Ectodermal cell (in vitro differentiated cells): ENCODE results near the gene PAGE2B.
"Not testable (repeated sequence)": the region's sequence is repeated elsewhere in the genome, so short reads cannot be mapped to it uniquely, and the experiment has no call there.

Experiments
- H3K27ac ChIP-seq: 2 replicates; pipeline ENCODE4 v1.7.0; 2013; ENCODE audit warnings: mild to moderate bottlenecking, low read depth, low read length; ENCODE audit not compliant: insufficient read depth, poor library complexity, severe bottlenecking
- H3K27me3 ChIP-seq: 2 replicates; pipeline ENCODE4 v1.7.0; 2013; ENCODE audit warnings: mild to moderate bottlenecking, low read length; ENCODE audit not compliant: insufficient read depth, control insufficient read depth, poor library complexity, severe bottlenecking
- H3K36me3 ChIP-seq: one replicate; pipeline ENCODE4 v1.7.0; 2013; ENCODE audit warnings: low read length; ENCODE audit not compliant: control insufficient read depth, insufficient read depth
- H3K4me1 ChIP-seq: one replicate; pipeline ENCODE4 v1.7.0; 2013; ENCODE audit warnings: low read length; ENCODE audit not compliant: control insufficient read depth, insufficient read depth
- H3K4me3 ChIP-seq: 2 replicates; pipeline ENCODE4 v1.7.0; 2013; ENCODE audit warnings: low read depth, low read length, control low read depth; ENCODE audit not compliant: insufficient read depth
- H3K9me3 ChIP-seq: 2 replicates; pipeline ENCODE4 v1.7.0; 2013; ENCODE audit warnings: mild to moderate bottlenecking, low read length, moderate library complexity; ENCODE audit not compliant: control insufficient read depth
- WGBS, 2 experiments: methylation state at CpG; one replicate each; pipeline ENCODE4 v1.1.7; 2013; ENCODE audit warnings: missing lambda C conversion rate in 2 of 2; 5-methylcytosine and 5-hydroxymethylcytosine counted together

PAGE2B gene

DNA sequence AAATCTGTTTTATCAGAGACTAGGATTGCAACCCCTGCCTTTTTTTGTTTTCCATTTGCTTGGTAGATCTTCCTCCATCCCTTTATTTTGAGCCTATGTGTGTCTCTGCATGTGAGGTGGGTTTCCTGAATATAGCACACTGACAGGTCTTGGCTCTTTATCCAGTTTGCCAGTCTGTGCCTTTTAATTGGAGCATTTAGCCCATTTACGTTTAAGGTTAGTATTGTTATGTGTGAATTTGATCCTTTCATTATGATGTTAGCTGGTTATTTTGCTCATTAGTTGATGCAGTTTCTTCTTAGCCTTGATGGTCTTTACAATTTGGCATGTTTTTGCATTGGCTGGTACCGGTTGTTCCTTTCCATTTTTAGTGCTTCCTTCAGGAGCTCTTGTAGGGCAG lies 24.2 kb upstream of the PAGE2B start:
- H3K9me3 ChIP-seq, H3K4me3 ChIP-seq, H3K27me3 ChIP-seq, H3K27ac ChIP-seq, H3K4me1 ChIP-seq, H3K36me3 ChIP-seq: not testable (repeated sequence)
- WGBS, 2 experiments, result 94 to 97% methylated on average over 2 of the region's 2 CpGs

DNA sequence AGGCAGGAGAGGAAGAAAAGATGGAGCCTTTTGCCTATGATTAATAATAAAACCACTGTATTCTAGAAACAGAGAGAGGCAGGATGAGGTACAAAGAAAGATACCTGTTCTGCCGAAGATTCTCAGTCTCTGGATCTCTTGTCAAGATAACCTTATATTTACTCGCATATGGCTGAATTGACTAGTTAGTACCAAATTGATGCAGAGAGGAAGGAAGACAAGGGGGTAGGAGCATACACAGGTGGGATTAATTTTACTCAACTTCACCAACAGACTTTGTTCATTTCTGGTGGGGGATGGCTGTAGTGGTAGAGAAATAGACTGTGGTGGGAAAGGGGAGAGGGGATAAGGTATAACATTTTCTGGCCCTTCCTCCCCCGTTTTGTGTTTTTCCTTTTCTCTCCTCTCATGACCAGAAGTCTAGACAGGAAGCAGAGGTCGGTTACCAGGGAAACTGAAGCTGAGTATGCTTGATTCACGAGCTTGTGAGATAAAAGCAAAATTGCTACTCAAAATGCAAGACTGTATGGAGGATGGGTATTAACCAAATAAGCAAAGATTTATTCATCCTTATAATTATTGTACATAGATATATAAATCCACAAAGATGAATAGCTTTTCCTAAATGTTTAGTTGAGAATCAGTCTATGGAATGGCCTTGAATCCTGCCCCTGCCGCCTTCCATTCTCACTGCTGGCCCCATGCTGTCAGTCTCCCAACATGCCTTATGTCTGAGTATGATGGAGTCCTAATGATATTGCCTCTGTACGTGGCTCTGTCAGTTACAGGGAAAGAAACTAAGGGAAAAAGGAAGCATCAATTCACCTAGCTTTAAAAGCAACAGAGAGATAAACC lies 17.8 kb upstream of the PAGE2B start:
- H3K36me3 ChIP-seq, result no peaks in the 10 kb centered on the region
- H3K4me1 ChIP-seq, result no peaks in the 10 kb centered on the region
- no peak overlapping the region for H3K27ac ChIP-seq
- H3K4me3 ChIP-seq, result no peak overlapping the region
- H3K9me3 ChIP-seq, result no peaks in the 10 kb centered on the region
- no peaks in the 10 kb centered on the region for H3K27me3 ChIP-seq
- 61 to 77% methylated on average over 4 of the region's 7 CpGs for WGBS, 2 experiments

DNA sequence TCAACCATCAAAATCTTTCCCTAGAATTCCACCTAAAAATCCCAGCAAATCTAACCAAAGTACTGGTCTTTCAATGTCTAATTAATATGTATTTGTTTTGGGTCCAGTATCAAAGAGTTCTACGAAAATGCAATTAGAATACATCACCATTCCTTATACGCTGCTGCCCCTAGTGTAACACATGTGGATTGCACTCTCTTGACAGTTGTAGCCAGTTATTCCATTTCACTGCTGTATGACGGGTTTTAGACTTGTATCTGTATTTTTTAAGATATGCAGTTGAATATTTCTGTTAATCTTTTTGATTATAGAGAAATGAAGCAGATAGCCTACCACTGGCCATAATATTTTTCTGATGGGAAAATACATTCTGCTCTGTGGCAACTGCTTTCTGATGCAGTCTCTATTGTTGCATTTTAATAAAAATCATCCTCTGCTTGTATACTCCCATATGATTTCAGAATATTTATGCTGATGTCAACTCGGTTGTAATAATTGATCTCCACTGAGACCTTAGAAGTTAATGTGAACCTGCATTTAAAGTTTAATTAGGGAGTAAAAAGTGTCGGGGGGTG lies 17.1 kb upstream of the PAGE2B start:
- Histone ChIP-seq H3K4me3 (no peak overlapping the region), H3K27ac (no peak overlapping the region), H3K36me3 (no peaks in the 10 kb centered on the region), H3K27me3 (no peaks in the 10 kb centered on the region), H3K9me3 (no peaks in the 10 kb centered on the region), H3K4me1 (no peaks in the 10 kb centered on the region)
- WGBS, 2 experiments, result 18 to 56% methylated on average over 1 to 3 of the region's 5 CpGs

DNA sequence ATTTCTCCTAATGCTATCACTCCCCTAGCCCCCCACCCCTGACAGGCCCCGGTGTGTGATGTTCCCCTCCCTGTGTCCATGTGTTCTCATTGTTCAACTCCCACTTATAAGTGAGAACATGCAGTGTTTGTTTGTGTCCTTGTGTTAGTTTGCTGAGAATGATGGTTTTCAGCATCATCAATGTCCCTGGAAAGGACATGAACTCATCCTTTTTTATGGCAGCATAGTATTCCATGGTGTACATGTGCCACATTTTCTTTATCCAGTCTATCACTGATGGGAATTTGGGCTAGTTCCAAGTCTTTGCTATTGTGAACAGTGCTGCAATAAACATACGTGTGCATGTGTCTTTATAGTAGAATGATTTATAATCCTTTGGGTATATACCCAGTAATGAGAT lies 7.7 kb upstream of the PAGE2B start:
- not testable (repeated sequence) for H3K36me3 ChIP-seq, H3K4me1 ChIP-seq, H3K27me3 ChIP-seq, H3K4me3 ChIP-seq, H3K27ac ChIP-seq, H3K9me3 ChIP-seq
- WGBS, 2 experiments, result 95% methylated on average over 2 of the region's 2 CpGs; no CpG with 5 or more reads in 1 of the 2 experiments

DNA sequence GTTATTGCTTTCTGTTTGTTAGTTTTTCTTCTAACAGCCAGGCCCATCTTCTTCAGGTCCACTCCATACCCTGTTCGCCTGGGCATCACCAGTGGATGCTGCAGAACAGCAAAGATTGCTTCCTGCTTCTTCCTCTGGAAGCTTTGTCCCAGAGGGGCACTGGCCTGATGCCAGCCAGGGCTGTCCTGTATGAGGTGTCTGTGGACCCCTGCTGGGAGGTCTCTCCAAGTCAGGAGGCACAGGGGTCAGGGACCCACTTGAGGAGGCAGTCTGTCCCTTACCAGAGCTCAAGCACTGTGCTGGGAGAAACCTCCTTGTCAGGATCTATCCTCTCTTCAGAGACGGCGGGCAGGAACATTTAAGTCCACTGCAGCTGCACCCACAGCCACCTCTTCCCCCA lies 2.5 kb upstream of the PAGE2B start:
- Histone ChIP-seq H3K36me3 (no peaks in the 10 kb centered on the region), H3K9me3 (no peaks in the 10 kb centered on the region), H3K27me3 (no peaks in the 10 kb centered on the region), H3K27ac (no peak overlapping the region), H3K4me3 (no peak overlapping the region), H3K4me1 (no peaks in the 10 kb centered on the region)
- 95 to 97% methylated on average over 3 of the region's 3 CpGs for WGBS, 2 experiments

DNA sequence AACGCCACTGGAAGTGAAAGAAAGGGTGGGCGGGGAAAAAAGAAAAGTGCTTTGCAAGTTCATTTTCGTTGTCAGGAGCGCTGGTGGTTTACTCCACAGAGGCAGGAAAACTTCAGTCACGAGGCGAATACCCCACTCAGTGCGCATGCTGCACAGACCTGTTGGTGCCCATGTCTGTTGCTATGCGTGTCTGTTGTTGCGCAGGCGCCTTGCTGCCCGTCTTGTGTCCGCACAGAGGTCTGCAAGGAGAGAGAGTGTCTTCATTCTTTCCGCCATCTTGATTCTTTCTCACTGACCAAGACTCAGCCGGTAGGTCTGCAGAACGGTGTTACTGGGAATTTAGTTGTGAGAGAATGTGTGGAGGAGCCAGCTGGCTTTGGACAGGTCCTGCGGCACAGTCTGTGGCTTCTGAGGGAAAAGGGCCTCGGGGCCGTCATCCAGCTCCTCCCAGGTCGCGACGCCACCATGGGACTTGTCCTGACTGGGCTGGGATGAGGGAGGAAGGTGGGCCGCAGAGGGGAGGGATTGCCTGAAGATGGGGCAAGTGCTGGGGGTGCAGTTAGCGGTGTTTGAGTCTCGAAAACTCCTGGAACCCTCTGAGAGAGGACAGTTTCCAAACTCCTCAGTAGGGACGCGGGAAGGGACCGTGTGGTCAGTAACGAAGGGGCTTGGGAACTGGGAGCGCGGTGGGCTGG lies 14.1 kb downstream of the PAGE2B start, which contains the start of gene PAGE2:
PAGE2 (plus strand) TSS at position 224 of the 695 bp plus-strand sequence. CDS start 1,003 bp downstream, outside the sequence.
- no peaks in the 10 kb centered on the region for H3K4me1 ChIP-seq
- H3K27me3 ChIP-seq, result no peaks in the 10 kb centered on the region
- H3K36me3 ChIP-seq, result no peaks in the 10 kb centered on the region
- no peak within 1 kb of the TSS for H3K4me3 ChIP-seq
- no peaks in the 10 kb centered on the region for H3K9me3 ChIP-seq
- WGBS, 2 experiments, result 96 to 97% methylated on average over 28 to 30 of the region's 30 CpGs
- H3K27ac ChIP-seq, result no peak within 1 kb of the TSS

DNA sequence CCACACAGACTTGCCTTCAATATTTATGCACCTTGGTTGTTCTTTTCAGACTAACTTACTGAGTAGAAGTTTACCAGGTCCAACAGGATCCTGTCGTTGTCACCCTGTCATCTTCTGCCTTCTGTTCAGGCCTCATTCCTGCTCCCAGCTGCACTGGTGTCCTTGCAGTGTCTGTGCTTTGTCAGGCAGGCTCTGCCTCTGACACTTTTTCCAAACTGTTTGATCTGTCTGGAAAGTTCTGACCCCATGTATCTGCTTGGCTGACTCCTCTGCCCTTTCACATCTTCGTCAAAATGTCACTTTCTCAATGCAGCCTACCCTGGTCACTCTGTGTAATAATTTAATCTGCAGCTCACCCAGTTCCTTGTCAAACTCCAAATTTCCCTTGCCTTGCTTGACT lies 23.9 kb downstream of the PAGE2B start:
- Histone ChIP-seq H3K4me1 (no peaks in the 10 kb centered on the region), H3K27ac (no peak overlapping the region), H3K27me3 (no peaks in the 10 kb centered on the region), H3K9me3 (no peaks in the 10 kb centered on the region), H3K4me3 (no peak overlapping the region), H3K36me3 (no peaks in the 10 kb centered on the region)
- 86 to 91% methylated on average over 2 of the region's 2 CpGs for WGBS, 2 experiments

DNA sequence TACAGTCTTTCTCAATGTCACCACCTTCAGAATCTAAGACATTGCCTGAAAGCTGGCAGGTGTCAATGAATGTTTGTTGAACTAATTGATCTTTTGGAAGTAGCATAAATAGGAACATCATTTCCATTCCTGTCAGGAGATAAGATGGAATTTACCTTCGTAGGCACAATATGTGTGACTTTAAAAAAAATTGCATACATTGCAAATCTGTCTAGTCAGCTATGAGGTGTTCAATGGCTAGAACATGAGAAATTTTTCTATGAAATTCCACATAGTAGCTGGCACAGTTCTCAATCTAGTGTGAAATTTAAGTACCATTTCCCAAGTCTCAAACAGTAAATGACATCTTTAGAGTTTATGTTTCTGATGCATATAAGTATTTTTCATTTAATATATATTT lies 24.3 kb downstream of the PAGE2B start:
- H3K9me3 ChIP-seq, result no peaks in the 10 kb centered on the region
- 83 to 100% methylated on average over 1 of the region's 1 CpG for WGBS, 2 experiments
- no peaks in the 10 kb centered on the region for H3K36me3 ChIP-seq
- H3K27me3 ChIP-seq, result no peaks in the 10 kb centered on the region
- no peak overlapping the region for H3K27ac ChIP-seq
- H3K4me1 ChIP-seq, result no peaks in the 10 kb centered on the region
- no peak overlapping the region for H3K4me3 ChIP-seq

DNA sequence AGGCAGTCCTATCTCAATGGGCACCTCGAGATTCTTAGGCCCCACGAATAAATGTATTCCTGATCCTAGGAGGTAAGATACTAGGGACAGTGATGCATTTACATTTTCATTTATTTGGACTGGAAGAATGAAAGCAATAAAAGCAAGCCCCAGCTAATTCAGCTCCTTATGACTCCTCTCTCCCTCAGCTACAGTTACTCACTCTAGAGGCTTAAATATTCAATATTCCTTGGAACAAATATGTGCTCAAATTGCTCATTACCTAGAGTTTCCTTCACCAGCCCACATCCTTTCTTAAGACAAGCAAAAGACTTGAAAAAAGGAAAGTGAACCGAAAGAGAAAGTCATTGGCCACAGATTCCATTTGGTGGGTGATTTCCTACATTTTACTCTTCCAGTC lies 27.9 kb downstream of the PAGE2B start:
- Histone ChIP-seq H3K9me3 (no peaks in the 10 kb centered on the region), H3K4me1 (no peaks in the 10 kb centered on the region), H3K4me3 (no peak overlapping the region), H3K36me3 (no peaks in the 10 kb centered on the region), H3K27ac (no peak overlapping the region), H3K27me3 (no peaks in the 10 kb centered on the region)
- WGBS, 2 experiments, result 67 to 87% methylated on average over 1 to 3 of the region's 3 CpGs

DNA sequence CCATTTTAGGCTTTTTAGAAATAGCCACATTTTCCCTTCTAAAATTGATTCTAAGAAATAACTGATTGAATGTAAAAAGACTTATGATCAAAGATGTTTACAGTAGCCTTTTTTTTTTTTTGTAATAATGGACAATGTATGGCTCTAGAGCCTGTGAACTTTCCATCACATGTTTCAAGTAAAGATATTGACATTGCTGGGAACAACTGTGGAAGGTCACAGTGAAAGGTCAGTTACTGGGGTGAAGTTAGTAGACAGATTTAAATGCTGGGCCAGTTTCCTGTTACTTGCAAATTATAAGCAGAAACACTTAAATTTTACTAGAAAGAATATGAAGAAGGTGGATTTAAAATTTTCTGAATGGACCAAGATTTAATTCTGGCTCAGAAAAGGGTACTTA lies 32.4 kb downstream of the PAGE2B start:
- no peak overlapping the region for H3K4me3 ChIP-seq
- H3K36me3 ChIP-seq, result no peaks in the 10 kb centered on the region
- no peaks in the 10 kb centered on the region for H3K9me3 ChIP-seq
- H3K27me3 ChIP-seq, result no peaks in the 10 kb centered on the region
- H3K4me1 ChIP-seq, result no peaks in the 10 kb centered on the region
- no peak overlapping the region for H3K27ac ChIP-seq
